ENCODE results near the gene BATF.

BATF gene

GRCh38 chr14:75543253-75543652 is 21.0 kb downstream of the BATF start:
- peak overlapping the region in 8 of 11 experiments; percentile 0 to 74 (median 60); a peak in 10 of 22 replicates for H3K9ac ChIP-seq
- H4K20me1 ChIP-seq: peaks cover 0 to 20% (median 0%) of the 10 kb centered on the region in 11 experiments; a peak in 6 of 22 replicates
- peak overlapping the region; percentile 61 to 86 (median 77) for H3K4me2 ChIP-seq
- TF ChIP-seq Cebpa-rat (IDR thresholded peaks at IDR 0.05): no peak
- peak overlapping the region in 9 of 11 experiments; percentile 22 to 89 (median 64); a peak in 15 of 22 replicates for H3K27ac ChIP-seq
- no peaks in the 10 kb centered on the region for H3K27me3 ChIP-seq
- no peaks in the 10 kb centered on the region for H3K9me3 ChIP-seq (replicated peaks in 1 of 11)
- peaks cover 0 to 60% (median 6%) of the 10 kb centered on the region in 11 experiments; a peak in 11 of 22 replicates for H3K36me3 ChIP-seq
- peak overlapping the region in 2 of 10 experiments; percentile 21 to 35; a peak in 4 of 20 replicates for H3K4me3 ChIP-seq
- peaks cover 29 to 98% (median 31%) of the 10 kb centered on the region in 10 experiments for H3K4me1 ChIP-seq

GRCh38 chr14:75543786-75544185 is 21.5 kb downstream of the BATF start:
- Histone ChIP-seq H3K4me3 (no peak overlapping the region), H3K27me3 (no peaks in the 10 kb centered on the region), H4K20me1 (peaks cover 0 to 20% (median 0%) of the 10 kb centered on the region in 11 experiments; a peak in 6 of 22 replicates), H3K4me1 (peaks cover 29 to 98% (median 32%) of the 10 kb centered on the region in 10 experiments), H3K27ac (peak overlapping the region in 3 of 11 experiments; percentile 83 to 89 (median 87); a peak in 5 of 22 replicates), H3K36me3 (peaks cover 0 to 59% (median 6%) of the 10 kb centered on the region in 11 experiments; a peak in 11 of 22 replicates), H3K4me2 (peak overlapping the region; percentile 61 to 86 (median 77); a peak in 15 of 22 replicates), H3K9me3 (replicated peaks in 1 of 11) (no peaks in the 10 kb centered on the region), H3K9ac (peak overlapping the region in 2 of 11 experiments; percentile 69 to 74; a peak in 3 of 22 replicates)
- TF ChIP-seq Cebpa-rat (IDR thresholded peaks at IDR 0.05): no peak

- Histone ChIP-seq H3K4me3 (no peak overlapping the region), H3K36me3 (peaks cover 0 to 44% (median 6%) of the 10 kb centered on the region in 11 experiments; a peak in 11 of 22 replicates), H3K4me2 (0 out of 22 replicates have a peak overlapping the region, but pooled peaks of 1 of the 11 experiments have one; percentile 50), H4K20me1 (peaks cover 0 to 17% (median 0%) of the 10 kb centered on the region in 11 experiments; a peak in 5 of 22 replicates), H3K9ac (no peak overlapping the region), H3K9me3 (replicated peaks in 1 of 11) (no peaks in the 10 kb centered on the region), H3K27me3 (no peaks in the 10 kb centered on the region), H3K27ac (no peak overlapping the region; a peak in 1 of 22 replicates), H3K4me1 (peaks cover 29 to 97% (median 32%) of the 10 kb centered on the region in 10 experiments)
- no peak for TF ChIP-seq Cebpa-rat (IDR thresholded peaks at IDR 0.05)
Measured at GRCh38 chr14:75545907-75546306, 23.6 kb downstream of the BATF start.

- Histone ChIP-seq H3K4me3 (no peak overlapping the region), H3K4me1 (peaks cover 19 to 81% (median 21%) of the 10 kb centered on the region in 10 experiments), H3K36me3 (peaks cover 0 to 34% (median 6%) of the 10 kb centered on the region in 11 experiments; a peak in 11 of 22 replicates), H4K20me1 (peaks cover 0 to 17% (median 0%) of the 10 kb centered on the region in 11 experiments; a peak in 5 of 22 replicates), H3K9me3 (replicated peaks in 1 of 11) (no peaks in the 10 kb centered on the region), H3K27me3 (no peaks in the 10 kb centered on the region), H3K4me2 (peak overlapping the region in 8 of 11 experiments; percentile 30 to 73 (median 44); a peak in 16 of 22 replicates), H3K9ac (peak overlapping the region in 2 of 11 experiments; percentile 50 to 62; a peak in 3 of 22 replicates), H3K27ac (peak overlapping the region in 3 of 11 experiments; percentile 1 to 68 (median 66); a peak in 5 of 22 replicates)
- no peak for TF ChIP-seq Cebpa-rat (IDR thresholded peaks at IDR 0.05)
Measured at GRCh38 chr14:75547552-75548250, 25.4 kb downstream of the BATF start.

- Histone ChIP-seq H3K4me3 (no peak overlapping the region), H3K9me3 (replicated peaks in 1 of 11) (no peaks in the 10 kb centered on the region), H3K27ac (peak overlapping the region in 3 of 11 experiments; percentile 1 to 68 (median 66); a peak in 5 of 22 replicates), H3K27me3 (no peaks in the 10 kb centered on the region), H3K4me1 (peaks cover 11 to 78% (median 13%) of the 10 kb centered on the region in 10 experiments), H3K4me2 (peak overlapping the region in 4 of 11 experiments; percentile 9 to 73 (median 62); a peak in 6 of 22 replicates), H4K20me1 (peaks cover 0 to 17% (median 0%) of the 10 kb centered on the region in 11 experiments; a peak in 5 of 22 replicates), H3K36me3 (peaks cover 0 to 34% (median 6%) of the 10 kb centered on the region in 11 experiments; a peak in 11 of 22 replicates), H3K9ac (peak overlapping the region in 2 of 11 experiments; percentile 50 to 62; a peak in 2 of 22 replicates)
- no peak for TF ChIP-seq Cebpa-rat (IDR thresholded peaks at IDR 0.05)
Measured at GRCh38 chr14:75548544-75548943, 26.3 kb downstream of the BATF start.

GRCh38 chr14:75549169-75549568 is 26.9 kb downstream of the BATF start:
- Histone ChIP-seq H4K20me1 (peaks cover 0 to 17% (median 0%) of the 10 kb centered on the region in 11 experiments; a peak in 4 of 22 replicates), H3K27ac (peak overlapping the region in 2 of 11 experiments; percentile 66 to 68; a peak in 3 of 22 replicates), H3K4me3 (no peak overlapping the region), H3K4me1 (peaks cover 8 to 72% (median 9%) of the 10 kb centered on the region in 10 experiments; a peak in 16 of 20 replicates), H3K27me3 (no peaks in the 10 kb centered on the region), H3K36me3 (peaks cover 0 to 34% (median 6%) of the 10 kb centered on the region in 11 experiments; a peak in 11 of 22 replicates), H3K9me3 (replicated peaks in 1 of 11) (no peaks in the 10 kb centered on the region), H3K9ac (peak overlapping the region in 2 of 11 experiments; percentile 50 to 62; a peak in 2 of 22 replicates), H3K4me2 (peak overlapping the region in 3 of 11 experiments; percentile 9 to 73 (median 71); a peak in 5 of 22 replicates)
- TF ChIP-seq Cebpa-rat (IDR thresholded peaks at IDR 0.05): no peak

GRCh38 chr14:75551021-75551420 is 28.8 kb downstream of the BATF start:
- Histone ChIP-seq H3K36me3 (peaks cover 0 to 27% (median 6%) of the 10 kb centered on the region in 11 experiments; a peak in 11 of 22 replicates), H3K4me3 (no peak overlapping the region), H3K27me3 (no peaks in the 10 kb centered on the region), H3K27ac (no peak overlapping the region), H3K9me3 (replicated peaks in 1 of 11) (no peaks in the 10 kb centered on the region), H3K9ac (no peak overlapping the region), H3K4me2 (peak overlapping the region in 1 of 11 experiments; percentile 35; a peak in 1 of 22 replicates), H3K4me1 (peaks cover 8 to 53% (median 9%) of the 10 kb centered on the region in 10 experiments; a peak in 16 of 20 replicates), H4K20me1 (peaks cover 0 to 16% (median 0%) of the 10 kb centered on the region in 11 experiments; a peak in 2 of 22 replicates)
- TF ChIP-seq Cebpa-rat (IDR thresholded peaks at IDR 0.05): no peak

- no peak overlapping the region for H3K9ac ChIP-seq
- no peak overlapping the region for H3K4me2 ChIP-seq
- peaks cover 0 to 32% (median under 1%) of the 10 kb centered on the region in 10 experiments; a peak in 11 of 20 replicates for H3K4me1 ChIP-seq
- no peak overlapping the region for H3K4me3 ChIP-seq
- no peak overlapping the region for H3K27ac ChIP-seq
- H3K36me3 ChIP-seq: peaks cover 0 to 12% (median 0%) of the 10 kb centered on the region in 11 experiments; a peak in 8 of 22 replicates
- peaks cover 0 to 8% (median 0%) of the 10 kb centered on the region in 11 experiments; a peak in 1 of 22 replicates for H4K20me1 ChIP-seq
- no peaks in the 10 kb centered on the region for H3K27me3 ChIP-seq
- 0 out of 22 replicates have a peak, but pooled peaks of 1 of the 11 experiments have one; percentile 27 for TF ChIP-seq Cebpa-rat (IDR thresholded peaks at IDR 0.05)
- peaks cover 0 to 17% (median 6%) of the 10 kb centered on the region in 11 experiments; a peak in 9 of 22 replicates for H3K9me3 ChIP-seq (replicated peaks in 1 of 11)
Measured at GRCh38 chr14:75553157-75553556, 30.9 kb downstream of the BATF start.

Data from BLaER1 treated with 17β-estradiol and CSF1 and Interleukin-3, amounts not matched to agents 10 nM and 100 nM (cell line).